NCI-H526 treated with DMSO at 0.1 percent for 48 hours (cell line): ENCODE data around the gene CCDC172.

Experiments
- DNase-seq: peaks from one replicate; lab custom pipeline; 2025; lab: John Stamatoyannopoulos, UW

The CCDC172 gene

GRCh38 chr10:116324227-116324950, at the start of gene CCDC172:
TSS of gene CCDC172 (plus strand) at chr10:116324448. CDS start at chr10:116325012, 564 bp downstream.
- DNase-seq: no peak

GRCh38 chr10:116276981-116277380, 47.3 kb upstream of the CCDC172 start:
- DNase-seq: no peak

- DNase-seq: no peak
Measured at GRCh38 chr10:116278846-116279245, 45.4 kb upstream of the CCDC172 start.

- DNase-seq: no peak
Measured at GRCh38 chr10:116281775-116282174, 42.5 kb upstream of the CCDC172 start.

- no peak for DNase-seq
Measured at GRCh38 chr10:116286626-116287200, 37.5 kb upstream of the CCDC172 start.

GRCh38 chr10:116287906-116288501, 36.2 kb upstream of the CCDC172 start:
- peak; percentile 12 for DNase-seq

- DNase-seq: no peak
Measured at GRCh38 chr10:116289652-116290051, 34.6 kb upstream of the CCDC172 start.

- no peak for DNase-seq
Measured at GRCh38 chr10:116292493-116292892, 31.8 kb upstream of the CCDC172 start.

- no peak for DNase-seq
Measured at GRCh38 chr10:116296291-116296721, 27.9 kb upstream of the CCDC172 start.

- no peak for DNase-seq
Measured at GRCh38 chr10:116298586-116298985, 25.7 kb upstream of the CCDC172 start.

- no peak for DNase-seq
Measured at GRCh38 chr10:116300542-116300941, 23.7 kb upstream of the CCDC172 start.

- DNase-seq: no peak
Measured at GRCh38 chr10:116304923-116305322, 19.3 kb upstream of the CCDC172 start.

- DNase-seq: no peak
Measured at GRCh38 chr10:116306847-116307246, 17.4 kb upstream of the CCDC172 start.

GRCh38 chr10:116307455-116307854, 16.8 kb upstream of the CCDC172 start:
- DNase-seq: no peak

GRCh38 chr10:116311016-116311415, 13.2 kb upstream of the CCDC172 start:
- DNase-seq: no peak

- DNase-seq: no peak
Measured at GRCh38 chr10:116311706-116312490, 12.3 kb upstream of the CCDC172 start.

- DNase-seq: no peak
Measured at GRCh38 chr10:116312548-116312947, 11.7 kb upstream of the CCDC172 start.

GRCh38 chr10:116316503-116316902, 7.7 kb upstream of the CCDC172 start:
- DNase-seq: no peak

- no peak for DNase-seq
Measured at GRCh38 chr10:116324951-116325635, 845 bp downstream of the CCDC172 start.

GRCh38 chr10:116325987-116326386, 1.7 kb downstream of the CCDC172 start:
- DNase-seq: no peak

- no peak for DNase-seq
Measured at GRCh38 chr10:116329153-116329552, 4.9 kb downstream of the CCDC172 start.

GRCh38 chr10:116331815-116332214, 7.6 kb downstream of the CCDC172 start:
- DNase-seq: no peak
